CD4-positive, alpha-beta memory T cell (primary cell): ENCODE data around the gene CCNF. TPM values are rescaled to one million over a fixed set of nuclear protein-coding genes. Genes with fewer than 3 reads are reported as not detected.
A peak's percentile ranks its signal among the peaks of the same experiment; 100 is the strongest.

Source experiments
- CTCF ChIA-PET: fragments of 350-600 bp; sonication (Branson Sonifier 250); formaldehyde crosslinking; loops from one replicate; lab custom pipeline; 2021; ENCODE audit warnings: inconsistent platforms; ENCODE audit not compliant: partially characterized antibody; lab: Charles Lee
- POLR2A ChIA-PET: fragments of 350-600 bp; sonication (Branson Sonifier 250); formaldehyde crosslinking; loops from one replicate; lab custom pipeline; 2021; ENCODE audit not compliant: partially characterized antibody; lab: Charles Lee
- DNase-seq, 5 donors: peaks; one replicate each; pipeline versions ENCODE4 v3.0.0 to v3.0.0-alpha.2; 2020 to 2022; ENCODE audit warnings: mixed read lengths in 1 of 5
- H3K27ac ChIP-seq: one replicate; pipeline ENCODE4 v1.7.0; 2013; ENCODE audit warnings: low read depth, low read length
- H3K27me3 ChIP-seq: 2 replicates; pipeline ENCODE4 v1.7.0; 2013; ENCODE audit warnings: mild to moderate bottlenecking, low read length, moderate library complexity; ENCODE audit not compliant: insufficient read depth
- H3K36me3 ChIP-seq: 2 replicates; pipeline ENCODE4 v1.7.0; 2013; ENCODE audit warnings: mild to moderate bottlenecking, low read length, moderate library complexity; ENCODE audit not compliant: insufficient read depth
- H3K4me1 ChIP-seq: 2 replicates; pipeline ENCODE4 v1.7.0; 2013; ENCODE audit warnings: mild to moderate bottlenecking, low read length, moderate library complexity; ENCODE audit not compliant: insufficient read depth
- H3K4me3 ChIP-seq, 2 donors: one replicate each; pipeline ENCODE4 v1.7.0; 2013; ENCODE audit warnings: low read length in 2 of 2, mild to moderate bottlenecking in 1 of 2
- H3K9me3 ChIP-seq, 2 donors: one replicate each; pipeline ENCODE4 v1.7.0; 2013; ENCODE audit warnings: low read length in 2 of 2, control low read depth in 1 of 2; ENCODE audit not compliant: control insufficient read depth in 1 of 2
- H3K27ac Mint-ChIP-seq, 7 donors: one replicate each; pipeline ENCODE4 v1.8.0; 2020 to 2021; ENCODE audit warnings: mixed read lengths in 7 of 7, mild to moderate bottlenecking in 6 of 7, inconsistent platforms in 3 of 7, moderate library complexity in 3 of 7
- H3K27me3 Mint-ChIP-seq, 2 donors: one replicate each; pipeline ENCODE4 v1.8.0; 2020 to 2021; ENCODE audit warnings: mixed read lengths in 2 of 2
- H3K36me3 Mint-ChIP-seq, 2 donors: one replicate each; pipeline ENCODE4 v1.8.0; 2020 to 2021; ENCODE audit warnings: mixed read lengths in 2 of 2, inconsistent platforms in 1 of 2, mild to moderate bottlenecking in 1 of 2
- H3K4me1 Mint-ChIP-seq, 4 donors: one replicate each; pipeline ENCODE4 v1.8.0; 2020 to 2021; ENCODE audit warnings: mixed read lengths in 4 of 4, mild to moderate bottlenecking in 1 of 4
- H3K4me3 Mint-ChIP-seq, 8 donors: one replicate each; pipeline ENCODE4 v1.8.0; 2020 to 2021; ENCODE audit warnings: mixed read lengths in 8 of 8, mild to moderate bottlenecking in 7 of 8, moderate library complexity in 6 of 8, inconsistent platforms in 3 of 8
- H3K9me3 Mint-ChIP-seq, 8 donors: one replicate each; pipeline ENCODE4 v1.8.0; 2020 to 2021; ENCODE audit warnings: mixed read lengths in 8 of 8, mild to moderate bottlenecking in 5 of 8, inconsistent platforms in 3 of 8, moderate library complexity in 1 of 8
- intact Hi-C: fragments of 100-400 bp; cut with micrococcal nuclease; formaldehyde crosslinking; loops from one replicate; pipeline ENCODE4 v1.15.1; 2023
- polyA plus RNA-seq, 2 donors: library from polyadenylated mRNA; unstranded; fragments of 300-500 nt; fragmentation: Illumina TruSeq; gene quantifications; one replicate each; pipeline ENCODE4 v1.2.3, GENCODE V29; 2021
- total RNA-seq, 2 experiments: library from RNA; stranded (reverse); gene quantifications; one replicate each; pipeline ENCODE4 v1.2.3, GENCODE V29; 2021

Gene CCNF
- total and polyA plus RNA-seq, 4 experiments from 2014 or later, result 1.6 to 4.7 (median 4.0) TPM

DNA sequence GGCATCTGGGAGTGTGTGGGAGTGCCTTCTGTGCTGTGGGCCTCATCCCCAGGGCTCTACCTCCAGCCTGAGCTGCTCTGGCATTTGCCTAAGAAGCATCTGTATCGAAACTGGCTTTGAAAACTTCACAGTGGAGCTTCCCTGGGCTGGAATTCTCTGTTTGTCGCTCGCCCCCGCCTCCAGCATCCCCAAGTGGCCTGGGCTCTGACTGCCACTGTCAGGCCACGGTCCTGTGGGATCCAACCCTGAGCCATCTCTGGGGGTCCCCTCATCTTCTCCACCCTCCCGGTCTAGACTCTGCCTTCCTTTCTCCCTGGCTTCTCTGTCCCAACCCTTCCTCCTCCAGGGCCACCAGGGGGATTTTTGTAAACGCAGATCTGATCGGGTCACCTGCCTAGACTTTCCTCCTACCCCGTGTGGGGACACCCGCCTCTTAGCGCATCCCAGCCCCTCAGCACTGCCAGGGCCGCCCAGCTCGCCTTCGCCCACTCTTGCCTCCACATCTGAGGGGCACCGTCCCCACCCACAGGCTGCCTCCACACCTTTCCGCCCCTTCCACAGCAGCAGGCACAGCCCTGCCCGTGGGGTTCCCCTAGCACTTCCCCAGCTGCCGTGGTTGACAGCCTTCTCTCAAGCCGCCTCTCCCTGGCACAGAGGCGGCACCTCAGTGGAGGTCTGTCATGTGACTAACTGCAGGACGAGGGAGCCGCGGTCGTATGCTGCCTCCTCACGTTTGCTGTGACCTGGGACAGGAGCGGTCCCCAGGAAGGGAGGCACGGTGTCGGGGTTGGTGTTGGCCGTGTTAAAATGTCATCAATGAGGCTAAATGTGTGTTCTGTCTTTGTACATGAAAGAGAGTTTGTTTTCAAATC is 57.6 kb downstream of the CCNF start:
- intact Hi-C loops, result loop anchor here (1.0 kb wide), 6 partner anchors 13 to 464 kb away; partner anchors contain the start of genes ABCA3, ATP6V0C and TEDC2

DNA sequence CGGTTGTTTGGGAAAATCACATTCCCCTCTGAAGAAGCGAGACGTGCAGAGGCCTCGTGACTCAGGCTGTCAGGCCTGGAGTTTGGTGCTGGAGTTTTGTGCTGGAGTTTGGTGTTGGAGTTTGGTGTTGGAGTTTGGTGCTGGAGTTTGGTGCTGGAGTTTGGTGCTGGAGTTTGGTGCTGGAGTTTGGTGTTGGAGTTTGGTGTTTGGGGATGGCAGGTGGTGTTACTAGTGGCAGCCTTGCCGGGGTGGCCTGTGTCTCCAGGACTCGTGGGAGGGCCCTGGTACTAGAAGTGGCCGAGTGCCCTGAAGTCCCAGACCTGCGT is 58.2 kb downstream of the CCNF start:
- ChIA-PET POLR2A (interaction anchor here (1.3 to 2.0 kb wide), 3 partner anchors 13 to 282 kb away, joined by 4 to 8 read pairs (median 4); partner anchors contain the start of genes CCNF, MLST8 and TBC1D24), CTCF (interaction anchor here (0.9 to 2.5 kb wide), 5 partner anchors 13 to 293 kb away, joined by 3 to 13 read pairs (median 5); partner anchors contain the start of genes CCNF and TBC1D24)
- H3K9me3 Mint-ChIP-seq, result no peaks in the 10 kb centered on the region
- Histone ChIP-seq H3K27ac (no peak overlapping the region), H3K36me3 (no peaks in the 10 kb centered on the region), H3K4me1 (peaks cover 14% of the 10 kb centered on the region), H3K27me3 (no peaks in the 10 kb centered on the region), H3K4me3 (no peak overlapping the region), H3K9me3 (no peaks in the 10 kb centered on the region)
- H3K4me1 Mint-ChIP-seq, result peaks cover 9 to 19% (median 13%) of the 10 kb centered on the region in 4 donors
- DNase-seq, result no peak
- H3K36me3 Mint-ChIP-seq, result peaks cover 0 to 1% of the 10 kb centered on the region in 2 donors
- peak overlapping the region in 7 of 8 donors; percentile 23 to 68 (median 57) for H3K4me3 Mint-ChIP-seq
- intact Hi-C loops, result loop anchor here (1.0 kb wide), 6 partner anchors 13 to 464 kb away; partner anchors contain the start of genes ABCA3, ATP6V0C and TEDC2
- no peaks in the 10 kb centered on the region for H3K27me3 Mint-ChIP-seq
- H3K27ac Mint-ChIP-seq, result peak overlapping the region; percentile 66 to 95 (median 89)

More for the DNA sequence above, 57.6 kb downstream of the CCNF start:
- Histone ChIP-seq H3K9me3 (no peaks in the 10 kb centered on the region), H3K27ac (no peak overlapping the region), H3K27me3 (no peaks in the 10 kb centered on the region), H3K4me1 (peaks cover 14% of the 10 kb centered on the region), H3K36me3 (no peaks in the 10 kb centered on the region), H3K4me3 (no peak overlapping the region)
- Mint-ChIP-seq H3K4me3 (peak overlapping the region; percentile 23 to 68 (median 58)), H3K4me1 (peaks cover 9 to 19% (median 13%) of the 10 kb centered on the region in 4 donors), H3K27ac (peak overlapping the region; percentile 66 to 95 (median 89)), H3K27me3 (no peaks in the 10 kb centered on the region), H3K9me3 (no peaks in the 10 kb centered on the region), H3K36me3 (peaks cover 0 to 1% of the 10 kb centered on the region in 2 donors)
- CTCF ChIA-PET, result interaction anchor here (0.8 to 2.5 kb wide), 7 partner anchors 10 to 292 kb away, joined by 3 to 13 read pairs (median 5); partner anchors contain the start of genes ABCA3, CCNF and TBC1D24
- DNase-seq, result peak; percentile 76 to 91 (median 80)
- POLR2A ChIA-PET, result interaction anchor here (0.7 to 2.0 kb wide), 6 partner anchors 12 to 282 kb away, joined by 3 to 8 read pairs (median 4); partner anchors contain the start of genes CCNF, MLST8 and TBC1D24

DNA sequence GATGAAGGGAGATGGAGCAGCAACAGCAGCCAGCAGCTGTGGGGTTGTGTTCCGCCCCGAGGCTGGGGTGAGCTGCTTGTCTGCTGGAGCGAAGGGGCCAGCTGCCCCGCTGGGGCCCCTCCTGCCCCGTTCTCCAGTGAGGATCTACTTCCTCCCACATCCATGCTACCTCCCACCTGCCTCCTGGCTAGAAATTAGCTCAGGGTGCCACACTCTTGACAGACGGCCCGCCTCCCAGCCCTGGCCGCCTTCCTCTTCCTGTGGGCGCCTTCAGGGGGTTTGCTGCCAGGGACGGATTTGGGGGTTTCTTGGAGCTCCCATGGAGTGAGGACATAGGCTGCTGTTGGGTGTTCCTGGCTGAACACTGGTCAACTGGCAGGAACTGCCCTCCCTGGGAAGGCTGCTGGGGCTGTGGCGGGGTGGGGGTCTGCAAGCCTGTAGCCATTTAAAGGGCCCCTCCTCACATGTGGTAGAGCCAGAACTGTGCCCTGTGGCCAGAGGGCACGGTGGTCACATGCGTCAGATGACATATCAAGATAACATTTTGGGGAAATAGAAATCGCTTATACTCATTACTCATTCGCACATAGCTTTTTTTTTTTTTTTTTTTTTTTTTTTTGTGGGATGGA is 58.8 kb downstream of the CCNF start:
- DNase-seq, result no peak

DNA sequence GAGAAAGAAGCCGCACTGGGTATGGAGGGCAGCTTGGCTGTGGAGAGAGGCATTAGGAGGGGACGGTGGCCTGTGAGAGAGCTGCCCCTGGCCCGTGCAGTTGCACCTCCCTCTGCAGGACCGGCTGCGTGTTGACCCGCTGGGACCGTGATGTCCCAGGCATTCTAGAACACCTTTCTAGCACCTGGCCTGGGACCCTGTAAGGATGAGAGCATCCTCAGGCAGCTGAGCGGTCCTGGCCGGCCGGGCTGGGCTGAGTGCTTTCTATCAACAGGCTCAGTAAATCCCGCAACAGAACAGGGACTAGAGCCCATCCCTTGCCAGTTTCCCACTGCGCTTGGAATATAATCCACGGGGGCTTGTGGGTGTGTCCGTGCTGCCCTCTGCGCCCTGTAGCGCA is 60.3 kb downstream of the CCNF start:
- no peaks in the 10 kb centered on the region for H3K9me3 ChIP-seq
- no peak overlapping the region for H3K4me3 ChIP-seq
- Mint-ChIP-seq H3K9me3 (no peaks in the 10 kb centered on the region), H3K27me3 (no peaks in the 10 kb centered on the region), H3K4me1 (peaks cover 9 to 19% (median 13%) of the 10 kb centered on the region in 4 donors), H3K27ac (no peak overlapping the region), H3K4me3 (no peak overlapping the region), H3K36me3 (peaks cover 0 to 1% of the 10 kb centered on the region in 2 donors)
- DNase-seq, result no peak
- CTCF ChIA-PET, result interaction anchor here (0.7 to 2.5 kb wide), 3 partner anchors 81 to 295 kb away, joined by 3 to 13 read pairs (median 4); no protein-coding TSS in a partner anchor
- no peak overlapping the region for H3K27ac ChIP-seq
- peaks cover 14% of the 10 kb centered on the region for H3K4me1 ChIP-seq
- intact Hi-C loops, result no loop called here
- POLR2A ChIA-PET, result no interaction called here
- H3K27me3 ChIP-seq, result no peaks in the 10 kb centered on the region
- no peaks in the 10 kb centered on the region for H3K36me3 ChIP-seq

More for the DNA sequence above, 58.8 kb downstream of the CCNF start:
- Mint-ChIP-seq H3K27ac (peak overlapping the region in 1 of 7 donors; percentile 95), H3K4me1 (peaks cover 9 to 19% (median 13%) of the 10 kb centered on the region in 4 donors), H3K4me3 (no peak overlapping the region), H3K27me3 (no peaks in the 10 kb centered on the region), H3K9me3 (no peaks in the 10 kb centered on the region), H3K36me3 (peaks cover 0 to 1% of the 10 kb centered on the region in 2 donors)
- Histone ChIP-seq H3K27ac (no peak overlapping the region), H3K4me3 (no peak overlapping the region), H3K4me1 (peaks cover 14% of the 10 kb centered on the region), H3K36me3 (no peaks in the 10 kb centered on the region), H3K27me3 (no peaks in the 10 kb centered on the region), H3K9me3 (no peaks in the 10 kb centered on the region)
- intact Hi-C loops, result loop anchor here (1.0 kb wide), 6 partner anchors 14 to 465 kb away; partner anchors contain the start of genes ABCA3, ATP6V0C and TEDC2
- POLR2A ChIA-PET, result interaction anchor here (1.5 to 2.0 kb wide), 2 partner anchors 14 to 58 kb away, joined by 4 to 8 read pairs; partner anchors contain the start of genes CCNF and TBC1D24
- CTCF ChIA-PET, result interaction anchor here (0.6 to 2.5 kb wide), 7 partner anchors 15 to 294 kb away, joined by 3 to 13 read pairs (median 3); partner anchors contain the start of gene CCNF

DNA sequence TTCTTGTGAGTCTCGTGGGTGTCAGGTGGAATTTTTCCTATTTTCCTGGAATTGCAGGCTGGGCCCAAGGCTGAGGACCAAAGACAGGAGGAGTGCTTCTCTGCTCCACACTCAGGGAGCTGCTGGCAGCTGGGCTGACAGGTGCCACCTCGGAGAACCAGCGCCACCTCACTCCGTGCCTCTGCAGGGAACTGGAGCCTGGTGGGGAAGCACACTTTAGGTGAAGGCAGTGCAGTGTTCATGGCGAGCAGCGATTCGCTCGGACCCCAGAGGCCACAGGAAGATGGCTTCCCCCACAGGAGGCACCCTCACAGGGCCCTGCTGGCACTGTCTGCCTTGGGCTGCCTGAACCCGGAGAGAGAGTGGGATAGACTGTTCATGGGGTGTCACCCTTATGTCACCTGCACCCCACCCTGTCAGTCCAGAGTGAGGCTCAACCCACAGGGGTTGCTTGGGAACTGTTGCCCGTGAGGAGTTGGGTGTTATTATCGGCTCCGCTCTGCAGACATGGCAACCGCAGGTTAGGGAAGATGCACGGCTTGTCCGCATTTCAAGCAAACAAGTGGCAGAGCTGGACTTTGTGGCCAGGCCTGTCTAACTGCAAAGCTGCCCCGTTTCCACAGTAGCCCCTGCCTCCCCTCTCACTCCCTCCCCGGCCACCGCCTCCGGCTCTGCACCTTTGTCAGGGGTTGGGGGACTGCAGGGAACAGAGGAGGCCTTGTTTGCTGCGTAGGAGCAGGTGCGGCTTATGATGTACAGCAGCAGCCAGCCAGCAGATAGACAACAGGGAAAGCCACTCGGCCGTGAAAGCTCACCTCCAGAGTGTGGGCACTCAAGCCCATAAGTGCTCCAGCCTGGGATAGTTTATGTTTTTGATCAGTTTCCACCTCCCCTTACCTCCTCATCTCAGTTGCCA is 61.2 kb downstream of the CCNF start:
- CTCF ChIA-PET, result interaction anchor here (1.9 kb wide), 1 partner anchor 11 kb away, joined by 4 read pairs; no protein-coding TSS in a partner anchor
- no peak overlapping the region for H3K27ac ChIP-seq
- H3K4me3 Mint-ChIP-seq, result no peak overlapping the region

DNA sequence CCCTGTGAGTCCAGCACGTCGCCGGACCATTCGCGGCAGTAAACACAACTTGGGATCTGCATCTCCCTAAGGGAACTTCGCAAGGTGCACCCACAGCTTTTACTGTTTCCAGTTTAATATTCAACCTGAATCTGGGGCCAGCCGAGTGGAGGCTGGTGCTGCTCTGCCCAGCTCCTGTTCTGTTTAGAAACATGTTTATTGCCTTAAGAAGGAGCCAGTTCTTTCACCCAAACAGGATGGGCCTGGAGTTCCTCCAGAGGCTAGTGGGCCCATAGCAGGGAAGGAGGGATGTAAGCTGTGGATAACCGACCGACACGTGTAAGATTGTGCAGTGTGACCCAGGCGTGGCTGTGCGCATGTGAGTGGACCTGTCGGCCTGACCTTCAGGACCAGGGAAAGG is 63.0 kb downstream of the CCNF start:
- H3K27me3 ChIP-seq, result no peaks in the 10 kb centered on the region
- intact Hi-C loops, result no loop called here
- peaks cover 5% of the 10 kb centered on the region for H3K4me1 ChIP-seq
- no peak overlapping the region for H3K4me3 ChIP-seq
- H3K27ac Mint-ChIP-seq, result no peak overlapping the region
- ChIA-PET POLR2A (no interaction called here), CTCF (interaction anchor here (1.9 kb wide), 1 partner anchor 9 kb away, joined by 4 read pairs; no protein-coding TSS in a partner anchor)
- H3K9me3 ChIP-seq, result no peaks in the 10 kb centered on the region
- H3K27ac ChIP-seq, result no peak overlapping the region
- H3K9me3 Mint-ChIP-seq, result no peaks in the 10 kb centered on the region
- H3K4me1 Mint-ChIP-seq, result peaks cover 3 to 7% (median 3%) of the 10 kb centered on the region in 4 donors
- H3K36me3 Mint-ChIP-seq, result peaks cover 0 to 1% of the 10 kb centered on the region in 2 donors
- DNase-seq, result no peak
- H3K36me3 ChIP-seq, result no peaks in the 10 kb centered on the region
- no peak overlapping the region for H3K4me3 Mint-ChIP-seq
- no peaks in the 10 kb centered on the region for H3K27me3 Mint-ChIP-seq

More for the DNA sequence above, 61.2 kb downstream of the CCNF start:
- no peak for DNase-seq
- POLR2A ChIA-PET, result interaction anchor here (0.6 kb wide), 1 partner anchor 276 kb away, joined by 4 read pairs; the partner anchor contains the start of gene PGP
- H3K4me1 ChIP-seq, result peaks cover 14% of the 10 kb centered on the region
- H3K4me3 ChIP-seq, result no peak overlapping the region
- intact Hi-C loops, result no loop called here
- Mint-ChIP-seq H3K4me1 (peaks cover 9 to 19% (median 11%) of the 10 kb centered on the region in 4 donors), H3K27ac (no peak overlapping the region), H3K9me3 (no peaks in the 10 kb centered on the region), H3K27me3 (no peaks in the 10 kb centered on the region), H3K36me3 (peaks cover 0 to 1% of the 10 kb centered on the region in 2 donors)
- H3K9me3 ChIP-seq, result no peaks in the 10 kb centered on the region
- H3K27me3 ChIP-seq, result no peaks in the 10 kb centered on the region
- no peaks in the 10 kb centered on the region for H3K36me3 ChIP-seq
